HG02970 (cell line): ENCODE data around the gene CHCHD6.
A peak's percentile ranks its signal among the peaks of the same experiment; 100 is the strongest.

Source experiments
- ATAC-seq: cut with Tn5 transposase; IDR thresholded peaks from one replicate; pipeline ENCODE4 v1.9.1; 2021; ENCODE audit warnings: mild to moderate bottlenecking, moderate library complexity, moderate number of reproducible peaks; ENCODE audit not compliant: unreplicated experiment, low FRiP score

The CHCHD6 gene

DNA sequence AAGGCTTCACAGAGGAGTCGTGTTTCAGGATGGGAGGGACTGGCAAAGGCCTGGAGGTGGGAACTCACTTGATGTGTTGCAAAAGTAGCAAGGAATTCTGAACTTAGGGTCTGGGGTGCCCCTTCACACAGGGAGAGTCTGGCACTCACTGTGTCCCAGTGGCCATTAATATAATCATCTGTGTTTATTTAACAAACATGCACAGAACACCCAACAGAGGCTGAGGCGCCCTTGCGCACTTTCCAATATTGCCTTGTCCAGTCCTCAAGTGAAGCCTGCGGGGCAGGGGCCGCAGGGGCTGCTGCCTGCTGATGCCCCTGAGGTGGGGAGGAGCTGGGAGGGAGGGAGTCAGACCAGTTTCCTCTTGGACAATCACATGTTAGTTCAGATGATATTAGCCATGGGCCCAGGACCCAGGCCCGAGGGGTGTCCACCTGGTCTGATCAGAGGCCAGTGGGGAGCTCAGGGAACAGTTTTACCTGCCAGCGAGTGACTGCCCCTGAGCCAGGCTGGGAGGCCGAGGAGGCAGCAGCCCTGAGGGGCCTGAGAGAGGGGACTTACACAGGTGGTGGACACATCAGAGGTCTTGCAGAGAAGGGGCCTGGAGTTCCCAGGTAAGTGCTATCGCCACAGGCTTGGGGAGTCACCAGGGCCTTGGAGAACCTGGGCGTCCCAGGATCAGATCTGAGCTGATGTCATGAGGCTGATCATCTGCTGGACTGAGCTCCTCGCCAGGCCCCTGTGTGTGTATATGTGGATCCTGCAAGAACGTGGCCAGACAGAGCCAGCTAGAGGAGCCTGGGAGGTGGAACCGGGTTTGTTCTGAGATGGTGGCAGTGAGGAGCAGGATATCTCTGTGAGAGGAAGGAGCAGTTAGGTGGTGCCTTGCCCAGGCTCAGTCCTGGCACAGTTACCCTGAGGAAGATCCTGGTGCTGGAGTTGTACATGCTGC lies 35.3 kb upstream of the CHCHD6 start:
- no peak for ATAC-seq

DNA sequence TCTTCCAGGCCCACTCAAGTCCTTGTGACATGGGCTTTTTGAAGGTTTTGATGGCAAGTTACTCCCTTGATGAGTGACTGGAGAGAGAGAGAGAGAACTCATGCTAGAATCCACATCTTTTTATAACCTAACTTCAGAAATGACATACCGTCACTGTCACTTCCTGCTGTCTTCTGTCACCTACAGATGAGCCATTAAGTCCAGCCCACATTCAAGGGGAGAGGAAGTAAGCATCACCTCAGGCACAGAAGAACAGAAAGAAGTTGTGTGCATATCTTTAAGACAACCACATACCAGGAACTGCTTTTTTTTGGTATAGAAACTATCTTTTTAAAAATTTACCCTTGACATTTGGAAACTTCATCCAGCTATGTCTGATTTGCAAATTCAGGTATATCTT lies 32.5 kb upstream of the CHCHD6 start:
- no peak for ATAC-seq

DNA sequence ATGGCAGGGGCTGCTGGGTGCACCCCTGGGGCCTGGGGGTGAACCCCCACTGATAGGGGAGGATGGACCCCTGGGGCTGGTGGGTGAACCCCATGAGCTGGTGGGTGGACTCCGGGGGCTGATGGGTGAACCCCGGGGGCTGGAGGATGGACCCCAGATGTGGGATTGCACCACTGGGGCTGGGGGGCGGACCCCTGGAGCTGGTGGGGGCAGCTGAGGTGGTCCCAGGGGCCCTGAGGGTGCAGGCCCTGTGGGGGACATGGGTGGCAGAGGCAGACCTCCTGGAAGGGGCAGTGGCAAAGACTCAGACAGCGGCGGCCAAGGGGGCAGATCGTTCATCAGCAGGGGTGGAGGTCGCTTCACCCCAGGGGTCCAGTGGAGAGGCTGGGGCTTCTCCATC lies 31.7 kb upstream of the CHCHD6 start:
- ATAC-seq, result no peak

DNA sequence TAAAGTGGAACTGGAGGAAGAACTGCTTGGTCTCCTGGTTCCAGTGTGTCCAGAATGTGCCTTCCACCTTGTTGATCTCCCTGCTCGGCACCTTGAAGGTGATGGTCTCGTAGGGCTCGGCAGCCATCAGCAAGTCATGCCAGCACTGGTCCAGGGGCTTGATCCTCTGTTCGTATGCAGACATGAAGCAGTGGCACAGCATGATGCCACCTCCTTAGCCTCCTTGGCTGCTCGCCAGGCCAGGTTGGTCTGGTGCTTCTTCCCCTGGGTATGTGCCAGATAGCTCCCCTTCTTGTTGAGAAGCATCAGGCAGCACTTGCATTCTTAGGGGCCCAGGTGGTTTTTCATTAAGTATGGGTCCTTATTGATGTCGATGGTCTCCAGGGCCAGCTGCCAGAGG lies 31.3 kb upstream of the CHCHD6 start:
- ATAC-seq, result no peak

DNA sequence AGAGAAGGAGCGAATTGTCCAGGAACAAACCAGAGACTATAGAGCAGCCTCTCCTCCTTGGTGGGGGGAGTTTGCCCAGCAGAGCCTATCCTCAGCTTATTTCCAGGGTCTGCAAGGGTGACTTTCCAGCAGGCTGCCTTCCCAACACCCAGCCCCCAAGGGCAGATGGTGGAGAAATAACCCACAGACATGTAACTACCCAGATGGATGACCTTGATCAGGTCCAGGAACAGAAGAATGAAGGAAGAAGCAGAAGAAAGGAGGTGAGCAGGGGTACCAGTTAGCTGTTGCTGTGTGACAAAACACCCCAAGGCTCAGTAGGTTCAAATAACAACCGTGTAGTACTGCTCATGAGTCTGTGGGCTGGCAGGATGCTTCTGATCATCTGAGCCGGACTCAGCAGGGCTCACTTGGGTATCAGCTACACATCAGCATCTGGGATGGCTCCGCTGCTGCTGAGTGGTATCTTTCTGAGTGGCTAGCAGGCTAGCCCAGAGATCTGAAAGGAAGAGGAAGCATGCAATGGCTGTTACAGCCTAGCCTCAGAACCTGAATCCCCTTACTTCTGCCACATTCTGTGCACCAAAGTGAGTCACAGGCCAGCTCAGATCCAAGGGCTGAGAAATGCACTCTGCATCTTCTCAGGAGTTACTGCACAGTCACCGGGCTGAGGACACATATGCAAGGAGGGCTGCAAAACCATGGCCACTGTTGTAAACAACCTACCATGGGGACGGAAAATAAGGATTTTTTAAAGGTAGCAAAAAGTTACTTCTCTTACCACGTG lies 26.9 kb upstream of the CHCHD6 start:
- ATAC-seq, result no peak

DNA sequence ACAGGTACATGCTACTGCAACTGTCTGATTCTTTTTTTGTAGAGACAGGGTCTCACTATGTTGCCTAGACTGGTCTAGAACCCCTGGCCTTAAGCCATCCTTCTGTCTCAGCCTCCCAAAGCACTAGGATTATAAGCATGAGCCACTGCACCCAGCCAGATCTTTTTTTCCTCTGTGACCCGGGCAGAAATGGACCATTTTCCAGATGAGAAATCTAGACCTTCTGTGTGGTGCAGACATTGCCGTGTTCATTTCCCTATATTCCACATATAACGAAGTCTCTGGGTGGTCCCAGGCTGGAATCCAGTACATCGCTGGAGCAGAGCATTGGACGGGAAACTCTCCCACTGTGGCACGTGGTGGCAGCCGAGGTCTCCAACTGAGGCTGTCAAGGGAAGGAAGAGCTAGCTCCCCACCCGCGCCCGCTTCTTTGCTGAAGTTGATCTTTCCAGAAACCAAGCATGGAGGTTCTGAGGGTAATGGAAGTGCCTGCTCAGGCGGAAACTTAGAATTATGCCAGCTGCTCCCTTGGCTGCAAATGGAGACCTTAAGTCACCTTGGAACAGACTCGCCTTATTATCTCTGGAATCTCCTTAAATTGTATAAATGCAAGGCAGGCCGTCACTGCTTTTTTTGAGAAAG lies 26.1 kb upstream of the CHCHD6 start:
- ATAC-seq, result no peak

DNA sequence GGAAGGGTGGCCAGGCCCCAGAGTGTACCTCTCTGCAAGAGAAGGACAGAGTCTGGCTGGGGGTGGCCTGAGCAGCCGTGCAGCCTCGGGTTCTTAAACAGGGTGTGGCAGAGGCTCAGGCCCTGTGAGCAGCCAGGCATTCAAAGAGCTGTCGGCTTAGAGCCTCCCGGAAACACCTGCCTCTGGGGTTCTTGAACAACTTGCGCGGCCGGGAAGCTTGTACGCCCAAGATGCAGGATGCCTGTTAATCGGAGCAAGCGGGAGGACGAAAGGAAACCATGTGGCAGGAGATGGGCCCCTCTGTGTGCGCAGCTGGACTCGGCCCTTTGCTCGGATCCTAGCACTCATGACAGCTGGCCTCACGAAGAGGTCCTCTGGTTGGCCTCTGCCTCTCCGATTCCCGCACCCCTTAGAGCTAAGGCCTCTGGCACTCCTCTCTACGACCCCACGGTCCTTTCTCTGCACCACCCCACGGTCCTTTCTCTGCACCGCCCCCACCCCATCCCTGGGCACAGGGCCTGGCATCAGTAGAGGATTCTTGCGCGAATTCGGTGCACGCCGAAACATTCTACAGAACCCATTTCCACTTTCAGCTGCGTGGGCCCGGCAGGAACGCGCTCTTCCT lies 25.2 kb upstream of the CHCHD6 start:
- ATAC-seq, result no peak

DNA sequence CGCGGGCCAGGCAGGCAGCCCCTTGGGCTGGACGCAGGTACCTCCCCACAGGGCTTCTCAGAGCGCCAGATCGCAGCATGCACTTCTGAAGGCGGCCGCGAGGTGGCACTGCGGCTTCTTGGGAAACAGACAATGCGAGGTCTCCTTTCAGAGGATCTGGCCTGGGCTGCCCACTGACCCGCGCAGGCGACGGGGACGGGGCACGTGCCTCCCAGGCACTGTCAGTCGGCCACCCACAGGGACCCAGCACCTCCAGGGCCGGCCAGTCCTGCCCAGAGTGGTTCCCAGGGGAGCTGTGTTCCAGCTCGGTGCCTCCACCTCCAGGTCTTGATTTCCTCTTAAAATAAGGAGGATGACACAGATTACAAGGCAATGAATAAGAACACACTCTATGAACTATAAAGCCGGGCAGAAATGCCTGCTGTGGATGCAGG lies 24.7 kb upstream of the CHCHD6 start:
- ATAC-seq, result peak; percentile 72

DNA sequence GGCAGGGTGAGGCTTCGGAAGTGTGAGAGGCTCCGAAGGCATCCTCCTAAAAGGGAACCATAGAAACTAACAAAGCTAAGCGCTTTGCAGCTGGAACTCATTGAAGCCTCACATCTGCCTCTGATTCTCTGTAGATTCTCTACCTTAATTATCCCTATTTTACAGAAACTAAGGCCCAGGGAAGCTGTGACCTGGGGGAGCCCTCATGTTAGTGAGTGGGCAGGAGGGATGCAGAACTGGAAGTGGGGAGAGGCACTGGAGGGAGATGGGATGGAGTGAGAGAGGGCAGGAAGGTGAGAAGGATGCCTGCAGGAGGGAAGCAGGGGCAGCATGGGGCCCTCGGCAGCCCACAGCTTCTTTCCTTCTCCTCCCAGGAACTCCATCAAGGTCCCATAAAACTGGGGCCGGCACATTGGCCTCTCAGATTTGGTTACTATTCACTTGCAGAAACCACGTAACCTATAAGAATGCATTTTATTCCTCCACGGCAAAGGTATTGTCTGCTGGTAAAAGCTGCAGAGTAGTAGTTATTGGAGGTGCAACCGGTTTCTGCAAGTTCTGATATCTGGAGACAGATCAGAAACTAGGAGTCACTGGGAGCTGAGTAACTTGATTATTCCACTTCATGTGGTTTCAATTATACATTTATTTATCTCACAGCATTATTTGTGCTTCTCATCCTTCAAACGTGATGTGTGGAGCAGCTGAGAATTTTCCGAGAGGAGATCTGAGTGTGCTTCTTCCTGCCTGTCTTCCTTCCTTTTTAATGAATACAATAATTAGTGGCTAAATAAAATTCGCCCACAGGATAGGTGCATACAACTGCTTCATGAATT lies 24.0 kb upstream of the CHCHD6 start:
- ATAC-seq, result no peak

DNA sequence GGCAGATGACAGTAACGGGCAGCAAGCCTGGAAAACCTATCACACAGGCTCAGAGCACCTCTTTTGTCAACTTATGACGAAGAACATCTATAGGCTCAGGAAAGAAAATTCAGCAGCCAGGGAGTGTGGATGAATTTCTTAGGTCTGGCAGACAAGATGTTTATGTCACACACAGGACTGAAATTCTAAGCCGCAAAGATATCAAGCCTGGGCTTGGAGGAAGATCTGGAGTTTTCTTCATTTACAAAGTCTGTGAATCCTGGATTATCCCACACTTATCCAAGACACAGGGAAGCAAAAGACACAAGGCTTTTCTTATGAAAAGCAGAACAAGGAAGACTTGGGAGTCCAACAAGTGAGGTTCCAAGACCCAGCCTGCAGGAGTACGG lies 23.4 kb upstream of the CHCHD6 start:
- no peak for ATAC-seq

DNA sequence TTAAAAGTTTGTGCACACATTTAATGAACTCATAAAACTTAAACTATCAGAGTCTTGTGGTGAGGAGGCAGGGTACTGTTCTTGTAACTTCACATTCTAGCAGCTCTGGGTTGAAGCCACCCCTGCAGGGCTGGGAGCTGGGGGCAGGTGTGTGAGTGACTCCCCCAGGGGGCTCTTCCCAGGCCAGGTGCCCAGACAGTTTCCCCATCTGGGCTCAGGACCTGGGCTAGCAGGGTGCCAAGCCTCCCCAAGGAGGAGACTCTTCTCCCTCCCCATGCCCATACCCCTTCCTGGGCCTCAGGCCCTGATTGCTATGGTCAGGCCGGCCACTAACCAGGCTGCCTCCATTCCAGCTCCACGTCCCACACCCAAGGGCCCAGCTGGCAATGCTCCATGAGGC lies 22.0 kb upstream of the CHCHD6 start:
- no peak for ATAC-seq

DNA sequence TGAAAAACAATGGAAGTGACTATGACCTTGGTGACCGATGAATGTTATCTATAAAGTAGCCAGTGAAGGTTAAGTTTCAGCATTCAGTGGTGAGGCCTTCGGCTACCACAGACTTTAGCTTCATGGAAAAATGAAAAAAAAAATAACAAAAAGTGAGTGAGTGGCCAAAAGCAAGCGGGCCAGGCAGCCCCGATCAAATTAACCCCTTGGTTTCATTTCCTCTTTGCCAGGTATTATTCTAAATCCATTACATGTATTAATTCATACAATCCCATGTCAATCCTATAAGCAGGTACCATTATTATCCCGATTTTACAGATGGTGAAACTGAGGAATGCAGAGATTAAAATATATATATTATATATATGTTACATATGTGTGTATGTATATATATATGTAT lies 21.0 kb upstream of the CHCHD6 start:
- ATAC-seq, result no peak

DNA sequence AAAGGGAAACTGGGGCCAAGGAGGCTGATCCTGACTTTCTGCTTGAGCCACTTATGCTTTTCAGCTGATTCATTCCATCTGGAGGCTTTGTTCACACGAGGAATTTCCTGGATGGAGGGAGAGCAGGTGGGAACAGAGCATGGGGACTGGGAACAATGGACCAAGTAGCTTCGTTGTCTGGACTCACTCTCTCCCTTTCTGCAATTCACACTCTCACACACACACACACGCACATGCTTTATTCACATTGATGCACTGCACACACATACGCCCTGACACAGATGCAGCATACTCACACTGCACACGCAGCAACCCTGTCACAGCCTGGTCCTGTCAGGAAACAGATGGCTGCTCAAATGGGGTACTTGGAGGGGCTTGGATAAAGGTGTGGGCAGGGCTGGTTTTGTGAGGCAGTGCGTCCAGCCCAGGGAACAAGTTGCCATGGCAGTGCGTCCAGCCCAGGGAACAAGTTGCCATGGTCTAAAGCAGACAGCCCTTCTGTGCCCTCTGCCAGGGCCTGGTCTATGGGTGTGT lies 19.8 kb upstream of the CHCHD6 start:
- ATAC-seq, result no peak

DNA sequence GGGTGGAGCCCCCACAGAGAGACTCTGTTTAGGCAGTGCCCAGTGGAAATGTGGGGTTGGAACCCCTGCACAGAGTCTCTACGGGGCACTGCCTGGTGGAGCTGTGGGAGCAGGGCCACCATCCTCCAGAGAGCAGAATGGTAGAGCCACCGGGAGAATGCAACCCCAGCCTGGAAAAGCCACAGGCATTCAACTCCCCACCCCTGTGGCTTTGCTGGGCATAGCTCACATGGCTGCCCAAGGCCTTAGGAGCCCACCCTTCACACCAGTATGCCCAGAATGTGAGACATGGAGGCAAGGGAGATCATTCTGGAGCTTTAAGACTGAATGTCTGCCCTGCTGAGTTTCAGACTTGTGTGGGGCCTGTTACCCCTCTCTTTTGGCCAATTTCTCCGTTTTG lies 19.0 kb upstream of the CHCHD6 start:
- no peak for ATAC-seq

DNA sequence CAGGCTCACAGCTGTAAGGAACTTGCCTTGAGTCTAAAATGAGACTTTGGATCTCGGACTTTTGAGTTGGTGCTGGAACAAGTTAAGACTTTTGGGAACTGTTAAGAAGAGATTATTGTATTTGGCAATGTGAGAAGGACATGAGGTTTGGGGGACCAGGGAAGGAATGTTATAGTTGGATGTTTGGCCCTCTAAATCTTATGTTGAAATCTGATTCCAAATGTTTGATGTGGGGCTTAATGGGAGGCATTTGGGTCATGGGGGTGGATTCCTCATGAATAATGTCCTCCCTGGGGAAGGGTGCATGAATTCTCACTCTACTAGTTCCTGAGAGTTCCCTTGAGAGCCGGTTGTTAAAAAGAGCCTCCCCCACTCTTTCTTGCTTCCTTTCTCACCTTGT lies 18.5 kb upstream of the CHCHD6 start:
- no peak for ATAC-seq

DNA sequence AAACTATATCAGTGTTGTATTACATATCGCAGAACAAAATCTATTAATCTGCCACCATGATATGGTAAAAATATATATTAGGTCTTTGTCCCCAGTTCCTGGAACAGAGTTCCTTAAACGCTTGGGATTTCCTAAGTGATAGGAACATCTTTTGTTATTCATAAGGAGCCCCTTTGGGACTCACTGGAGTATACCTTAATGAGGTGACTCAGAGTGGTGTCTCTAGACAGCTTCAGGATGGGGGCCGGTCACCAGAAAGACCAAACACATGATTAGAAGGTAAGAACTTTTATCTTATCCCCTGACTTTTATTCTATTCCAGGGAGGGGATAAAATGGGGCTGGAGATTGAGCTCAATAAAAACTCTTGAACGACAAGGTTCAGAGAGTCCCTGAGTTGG lies 12.3 kb upstream of the CHCHD6 start:
- no peak for ATAC-seq

DNA sequence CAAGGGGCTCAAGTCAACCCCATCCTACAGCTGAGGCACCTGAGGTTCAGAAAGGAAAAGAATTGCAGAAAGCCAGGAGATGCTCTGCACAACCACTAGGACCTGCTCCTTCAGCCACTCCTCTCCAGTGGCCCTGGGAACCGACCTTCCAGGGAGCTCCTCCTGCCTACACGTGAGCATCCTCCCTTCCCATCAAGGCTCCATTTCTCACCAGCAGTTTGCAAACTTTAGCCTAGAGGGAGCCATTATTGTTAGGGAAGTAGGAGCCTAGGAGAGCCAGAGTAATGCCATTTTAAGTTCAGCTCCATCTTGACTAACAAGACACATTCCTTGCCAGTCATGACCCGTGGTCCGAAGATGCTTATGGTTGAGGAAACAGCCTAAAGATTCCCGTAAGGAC lies 11.2 kb upstream of the CHCHD6 start:
- ATAC-seq, result no peak

DNA sequence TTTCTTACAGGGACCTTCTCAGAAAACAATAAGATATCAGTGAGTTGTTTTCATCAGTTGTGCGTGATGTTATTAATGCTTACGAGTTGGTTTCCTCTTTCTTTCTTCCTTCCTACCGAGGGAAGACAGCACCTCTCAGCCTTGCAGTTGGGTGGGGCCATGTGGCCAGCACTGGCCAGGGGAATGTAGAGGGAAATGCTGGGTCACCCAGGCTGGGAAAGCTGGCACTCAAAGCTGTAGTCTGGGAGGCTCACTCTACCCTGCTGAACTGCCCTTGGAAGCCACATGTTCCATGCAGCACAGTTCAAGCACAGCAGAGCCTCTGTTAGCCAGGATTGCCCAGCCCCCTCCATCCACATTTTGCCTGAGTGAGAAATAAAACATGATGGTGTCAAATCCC lies 10.1 kb upstream of the CHCHD6 start:
- no peak for ATAC-seq

DNA sequence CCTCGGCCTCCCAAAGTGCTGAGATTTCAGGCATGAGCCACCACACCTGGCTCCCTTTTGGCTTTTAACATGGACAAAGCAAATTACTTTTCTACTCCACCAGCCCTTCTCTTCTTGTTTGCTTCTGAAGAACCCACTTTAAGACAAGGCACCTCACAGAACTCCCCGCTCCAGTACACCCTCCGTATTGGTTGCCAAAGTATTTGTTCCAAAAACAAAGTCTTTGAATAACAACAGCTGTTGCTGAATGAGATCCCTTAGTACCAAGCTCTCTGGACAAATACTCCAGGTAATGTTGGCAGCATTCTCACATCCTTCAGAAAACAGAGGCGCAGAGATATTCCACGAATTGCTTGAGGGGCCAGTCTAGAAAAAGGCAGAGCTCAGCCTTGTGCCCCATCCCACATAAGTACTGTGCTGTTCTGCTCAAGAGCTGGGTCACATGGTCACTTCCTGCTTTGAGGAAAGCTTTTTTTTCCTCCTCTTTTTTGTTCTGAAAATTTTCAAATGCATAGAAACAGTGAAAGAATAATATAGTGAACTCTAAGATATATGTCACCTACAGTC lies 7.3 kb upstream of the CHCHD6 start:
- no peak for ATAC-seq
